Memory B cell (primary cell): ENCODE data around the gene SYT5.

ENCODE experiments used
- ATAC-seq: fragments of 150-1000 bp; cut with Tn5 transposase; 2 replicates; pipeline ENCODE4 v1.10.0; 2021; ENCODE audit warnings: low read depth, mild to moderate bottlenecking, moderate library complexity
- DNase-seq, 2 donors: peaks; one replicate each; pipeline ENCODE4 v3.0.0; 2022; ENCODE audit warnings: low spot score in 2 of 2
- H3K27ac Mint-ChIP-seq: one replicate; pipeline ENCODE4 v1.8.0; 2022; ENCODE audit warnings: mild to moderate bottlenecking, moderate library complexity, mixed read lengths
- H3K27me3 Mint-ChIP-seq: one replicate; pipeline ENCODE4 v1.8.0; 2022; ENCODE audit warnings: mixed read lengths
- H3K36me3 Mint-ChIP-seq: one replicate; pipeline ENCODE4 v1.8.0; 2022; ENCODE audit warnings: mild to moderate bottlenecking, mixed read lengths
- H3K4me1 Mint-ChIP-seq: one replicate; pipeline ENCODE4 v1.8.0; 2022; ENCODE audit warnings: mixed read lengths
- H3K4me3 Mint-ChIP-seq: one replicate; pipeline ENCODE4 v1.8.0; 2022; ENCODE audit warnings: mild to moderate bottlenecking, moderate library complexity, mixed read lengths
- H3K9me3 Mint-ChIP-seq: one replicate; pipeline ENCODE4 v1.8.0; 2022; ENCODE audit warnings: mixed read lengths

The SYT5 gene

GRCh38 chr19:55153652-55154264 lies 26.3 kb downstream of the SYT5 start:
- Mint-ChIP-seq H3K4me3 (no peak overlapping the region), H3K4me1 (peaks cover 19% of the 10 kb centered on the region), H3K36me3 (peaks cover 7% of the 10 kb centered on the region), H3K27ac (no peak overlapping the region), H3K9me3 (peaks cover 7% of the 10 kb centered on the region), H3K27me3 (peaks cover 40% of the 10 kb centered on the region)
- no peak for ATAC-seq
- no peak for DNase-seq

- H3K9me3 Mint-ChIP-seq, result peaks cover 7% of the 10 kb centered on the region
- peaks cover 19% of the 10 kb centered on the region for H3K4me1 Mint-ChIP-seq
- H3K4me3 Mint-ChIP-seq, result no peak overlapping the region
- no peak for DNase-seq
- no peak for ATAC-seq
- H3K36me3 Mint-ChIP-seq, result peaks cover 5% of the 10 kb centered on the region
- no peak overlapping the region for H3K27ac Mint-ChIP-seq
- peaks cover 33% of the 10 kb centered on the region for H3K27me3 Mint-ChIP-seq
Measured at GRCh38 chr19:55152017-55152416, 28.1 kb downstream of the SYT5 start.

GRCh38 chr19:55149078-55150003 lies 30.7 kb downstream of the SYT5 start, which contains the start of gene TNNT1:
Gene TNNT1, minus strand, starts transcription at chr19:55149206. Its CDS starts 2,049 bp downstream, at chr19:55147157.
- Mint-ChIP-seq H3K4me3 (no peak within 1 kb of the TSS), H3K9me3 (peaks cover 7% of the 10 kb centered on the region), H3K4me1 (peaks cover 23% of the 10 kb centered on the region), H3K27ac (no peak within 1 kb of the TSS), H3K36me3 (peaks cover 5% of the 10 kb centered on the region), H3K27me3 (peaks cover 31% of the 10 kb centered on the region)
- ATAC-seq (no peak), DNase-seq (no peak)

- H3K27me3 Mint-ChIP-seq, result peaks cover 34% of the 10 kb centered on the region
- H3K4me1 Mint-ChIP-seq, result peaks cover 17% of the 10 kb centered on the region
Measured at GRCh38 chr19:55147545-55148251, 32.4 kb downstream of the SYT5 start.

GRCh38 chr19:55146705-55147273 lies 33.3 kb downstream of the SYT5 start:
- DNase-seq (no peak), ATAC-seq (no peak)
- peaks cover 10% of the 10 kb centered on the region for H3K4me1 Mint-ChIP-seq
- peaks cover 34% of the 10 kb centered on the region for H3K27me3 Mint-ChIP-seq
- H3K4me3 Mint-ChIP-seq, result no peak overlapping the region
- no peak overlapping the region for H3K27ac Mint-ChIP-seq
- no peaks in the 10 kb centered on the region for H3K9me3 Mint-ChIP-seq
- H3K36me3 Mint-ChIP-seq, result no peaks in the 10 kb centered on the region

More at GRCh38 chr19:55147545-55148251, 32.4 kb downstream of the SYT5 start:
- H3K27ac Mint-ChIP-seq, result no peak overlapping the region
- peaks cover 6% of the 10 kb centered on the region for H3K9me3 Mint-ChIP-seq
- DNase-seq (no peak), ATAC-seq (no peak)
- peaks cover 3% of the 10 kb centered on the region for H3K36me3 Mint-ChIP-seq
- H3K4me3 Mint-ChIP-seq, result no peak overlapping the region

- Mint-ChIP-seq H3K36me3 (no peaks in the 10 kb centered on the region), H3K4me3 (no peak overlapping the region), H3K27me3 (peaks cover 35% of the 10 kb centered on the region), H3K27ac (no peak overlapping the region), H3K4me1 (peaks cover 11% of the 10 kb centered on the region), H3K9me3 (no peaks in the 10 kb centered on the region)
- DNase-seq, result no peak
- ATAC-seq, result peak; percentile 23
Measured at GRCh38 chr19:55146078-55146704, 33.9 kb downstream of the SYT5 start.

- Mint-ChIP-seq H3K36me3 (no peaks in the 10 kb centered on the region), H3K4me3 (no peak overlapping the region), H3K27me3 (peaks cover 34% of the 10 kb centered on the region), H3K9me3 (no peaks in the 10 kb centered on the region), H3K4me1 (peaks cover 12% of the 10 kb centered on the region), H3K27ac (no peak overlapping the region)
- ATAC-seq, result no peak
- DNase-seq, result no peak
Measured at GRCh38 chr19:55145232-55145631, 34.9 kb downstream of the SYT5 start.

GRCh38 chr19:55141696-55142095 lies 38.4 kb downstream of the SYT5 start:
- peaks cover 34% of the 10 kb centered on the region for H3K27me3 Mint-ChIP-seq

GRCh38 chr19:55137915-55138314 lies 42.2 kb downstream of the SYT5 start:
- ATAC-seq, result no peak
- peaks cover 23% of the 10 kb centered on the region for H3K27me3 Mint-ChIP-seq

More at GRCh38 chr19:55141696-55142095, 38.4 kb downstream of the SYT5 start:
- Mint-ChIP-seq H3K4me3 (no peak overlapping the region), H3K9me3 (no peaks in the 10 kb centered on the region), H3K36me3 (no peaks in the 10 kb centered on the region), H3K4me1 (peaks cover 8% of the 10 kb centered on the region), H3K27ac (no peak overlapping the region)
- DNase-seq (no peak), ATAC-seq (no peak)

GRCh38 chr19:55136399-55137102 lies 43.5 kb downstream of the SYT5 start:
- H3K36me3 Mint-ChIP-seq, result no peaks in the 10 kb centered on the region
- H3K4me3 Mint-ChIP-seq, result no peak overlapping the region
- DNase-seq, result no peak
- no peaks in the 10 kb centered on the region for H3K9me3 Mint-ChIP-seq
- H3K27ac Mint-ChIP-seq, result no peak overlapping the region
- peaks cover 23% of the 10 kb centered on the region for H3K27me3 Mint-ChIP-seq
- no peak for ATAC-seq
- peaks cover 5% of the 10 kb centered on the region for H3K4me1 Mint-ChIP-seq

More at GRCh38 chr19:55137915-55138314, 42.2 kb downstream of the SYT5 start:
- H3K4me1 Mint-ChIP-seq, result peaks cover 5% of the 10 kb centered on the region
- H3K9me3 Mint-ChIP-seq, result no peaks in the 10 kb centered on the region
- DNase-seq, result no peak
- no peak overlapping the region for H3K27ac Mint-ChIP-seq
- no peak overlapping the region for H3K4me3 Mint-ChIP-seq
- H3K36me3 Mint-ChIP-seq, result no peaks in the 10 kb centered on the region

GRCh38 chr19:55134736-55135135 lies 45.4 kb downstream of the SYT5 start:
- no peaks in the 10 kb centered on the region for H3K36me3 Mint-ChIP-seq
- H3K27ac Mint-ChIP-seq, result no peak overlapping the region
- no peak overlapping the region for H3K4me3 Mint-ChIP-seq
- ATAC-seq, result no peak
- no peak for DNase-seq
- H3K9me3 Mint-ChIP-seq, result no peaks in the 10 kb centered on the region
- H3K27me3 Mint-ChIP-seq, result peaks cover 28% of the 10 kb centered on the region
- H3K4me1 Mint-ChIP-seq, result peaks cover 3% of the 10 kb centered on the region

GRCh38 chr19:55133639-55134444 lies 46.2 kb downstream of the SYT5 start:
- ATAC-seq, result peak; percentile 76

More at GRCh38 chr19:55133639-55134444, 46.2 kb downstream of the SYT5 start:
- Mint-ChIP-seq H3K9me3 (no peaks in the 10 kb centered on the region), H3K4me1 (peaks cover 3% of the 10 kb centered on the region), H3K36me3 (no peaks in the 10 kb centered on the region), H3K4me3 (peak overlapping the region; percentile 45), H3K27me3 (peaks cover 27% of the 10 kb centered on the region), H3K27ac (no peak overlapping the region)
- no peak for DNase-seq
